ENCODE measurements around the gene PGP.
"Not testable (repeated sequence)": the region's sequence is repeated elsewhere in the genome, so short reads cannot be mapped to it uniquely, and the experiment has no call there.

PGP gene

DNA sequence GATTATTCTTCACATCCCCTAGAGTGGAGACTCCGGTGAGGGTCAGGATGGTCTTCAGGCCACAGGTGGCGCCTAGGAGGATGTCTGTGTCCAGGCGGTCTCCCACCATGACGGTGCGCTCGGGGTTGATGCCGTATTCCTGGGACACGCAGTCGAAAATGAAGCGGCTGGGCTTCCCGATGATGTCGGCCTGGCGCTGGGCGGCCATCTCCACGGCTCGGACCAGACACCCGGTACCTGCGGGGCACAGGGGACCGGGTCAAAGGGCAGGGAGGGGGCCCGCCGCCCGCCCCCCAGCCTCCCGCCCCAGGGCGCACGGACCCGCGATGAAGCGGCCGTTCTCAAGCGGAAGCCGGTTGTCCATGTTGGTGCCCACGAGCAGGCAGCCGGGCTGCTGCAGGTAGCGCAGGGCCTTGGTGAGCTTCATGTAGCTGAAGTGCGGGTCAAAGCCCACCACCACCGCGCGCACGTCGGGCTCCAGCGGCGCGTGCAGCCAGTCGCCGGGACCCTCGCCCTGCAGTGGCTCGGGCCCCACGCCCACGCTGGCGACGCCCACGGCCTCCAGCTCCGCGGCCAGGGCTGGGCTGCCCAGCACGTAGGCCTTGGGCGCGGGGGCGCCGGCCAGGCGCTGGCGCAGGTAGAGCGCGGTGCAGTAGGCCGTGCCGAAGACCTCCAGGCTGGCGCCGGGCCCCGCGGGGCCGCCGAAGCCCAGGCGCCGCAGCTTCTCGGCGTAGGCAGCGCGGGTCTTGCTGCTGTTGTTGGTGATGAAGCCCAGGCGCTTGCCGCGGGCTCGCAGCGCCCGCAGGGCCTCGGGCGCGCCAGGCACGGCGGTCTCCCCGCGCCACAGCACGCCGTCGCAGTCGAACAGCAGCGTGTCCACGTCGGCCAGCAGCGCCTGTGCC lies 572 bp downstream of the PGP start:
- no peak for DNase-seq

DNA sequence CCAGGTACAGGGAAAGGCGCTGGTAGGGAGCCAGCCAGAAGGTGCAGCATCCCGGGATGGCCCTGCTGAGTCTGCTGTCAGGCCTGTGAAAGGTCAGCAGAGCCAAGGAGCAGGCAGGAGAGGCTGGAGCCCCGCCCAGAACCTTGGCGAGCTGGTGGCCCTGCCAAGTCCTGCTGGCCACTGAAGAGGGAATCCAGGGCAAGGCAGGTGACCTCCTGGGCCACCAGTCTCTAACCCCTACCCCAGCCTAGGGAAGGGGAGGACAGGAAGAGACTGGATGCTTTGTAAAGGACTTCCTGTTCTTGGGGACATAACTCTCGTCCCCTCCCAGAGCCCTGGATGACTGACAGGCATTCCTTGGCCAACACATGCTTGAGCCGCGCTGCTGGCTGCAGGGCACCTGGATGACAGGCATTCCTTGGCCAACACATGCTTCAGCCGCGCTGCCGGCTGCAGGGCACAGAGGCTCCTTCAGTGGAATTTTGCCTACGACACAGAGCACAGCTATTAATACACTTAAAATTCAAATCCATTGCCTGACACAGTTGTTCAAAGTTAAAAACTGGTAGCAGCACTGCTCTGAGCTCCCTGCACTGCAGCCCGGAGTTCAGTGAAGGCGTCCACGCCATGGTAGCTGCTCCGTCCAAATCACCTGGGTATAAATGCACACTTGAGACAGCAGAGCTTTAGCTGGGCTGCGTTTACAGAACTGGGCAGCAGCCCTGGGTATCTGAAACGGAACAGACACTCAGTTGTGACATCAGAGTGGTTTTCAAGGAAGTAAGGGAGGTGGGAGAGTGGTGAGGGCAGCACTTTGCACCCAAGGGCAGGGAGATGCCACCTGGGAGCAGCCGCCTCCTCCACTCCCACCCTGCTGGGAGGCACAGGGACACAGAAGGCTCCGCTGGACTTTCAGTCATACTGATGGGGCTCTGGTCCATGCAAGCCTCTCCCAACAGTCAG lies 2.0 kb downstream of the PGP start:
- DNase-seq = no peak

DNA sequence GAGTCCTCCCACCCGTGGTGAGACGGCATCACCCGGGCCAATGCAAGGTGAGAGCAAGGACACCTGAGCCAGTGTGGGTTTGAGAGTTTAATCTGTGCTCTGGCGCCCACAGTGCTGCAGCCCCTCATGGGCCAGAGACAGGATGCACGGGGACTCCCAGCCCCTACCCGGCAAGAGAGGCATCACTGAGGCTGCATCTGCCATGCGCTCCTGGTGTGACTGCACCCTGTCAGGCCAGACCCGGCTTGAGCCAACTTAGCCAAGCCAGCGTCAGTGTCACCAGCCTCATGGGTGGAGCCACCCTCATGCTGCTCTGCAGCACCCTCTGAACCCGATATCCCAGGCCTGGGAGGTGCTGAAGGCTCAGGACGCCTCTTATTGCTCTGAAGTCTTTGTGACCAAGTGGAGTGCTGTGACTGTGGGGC lies 2.7 kb downstream of the PGP start:
- no peak for DNase-seq

DNA sequence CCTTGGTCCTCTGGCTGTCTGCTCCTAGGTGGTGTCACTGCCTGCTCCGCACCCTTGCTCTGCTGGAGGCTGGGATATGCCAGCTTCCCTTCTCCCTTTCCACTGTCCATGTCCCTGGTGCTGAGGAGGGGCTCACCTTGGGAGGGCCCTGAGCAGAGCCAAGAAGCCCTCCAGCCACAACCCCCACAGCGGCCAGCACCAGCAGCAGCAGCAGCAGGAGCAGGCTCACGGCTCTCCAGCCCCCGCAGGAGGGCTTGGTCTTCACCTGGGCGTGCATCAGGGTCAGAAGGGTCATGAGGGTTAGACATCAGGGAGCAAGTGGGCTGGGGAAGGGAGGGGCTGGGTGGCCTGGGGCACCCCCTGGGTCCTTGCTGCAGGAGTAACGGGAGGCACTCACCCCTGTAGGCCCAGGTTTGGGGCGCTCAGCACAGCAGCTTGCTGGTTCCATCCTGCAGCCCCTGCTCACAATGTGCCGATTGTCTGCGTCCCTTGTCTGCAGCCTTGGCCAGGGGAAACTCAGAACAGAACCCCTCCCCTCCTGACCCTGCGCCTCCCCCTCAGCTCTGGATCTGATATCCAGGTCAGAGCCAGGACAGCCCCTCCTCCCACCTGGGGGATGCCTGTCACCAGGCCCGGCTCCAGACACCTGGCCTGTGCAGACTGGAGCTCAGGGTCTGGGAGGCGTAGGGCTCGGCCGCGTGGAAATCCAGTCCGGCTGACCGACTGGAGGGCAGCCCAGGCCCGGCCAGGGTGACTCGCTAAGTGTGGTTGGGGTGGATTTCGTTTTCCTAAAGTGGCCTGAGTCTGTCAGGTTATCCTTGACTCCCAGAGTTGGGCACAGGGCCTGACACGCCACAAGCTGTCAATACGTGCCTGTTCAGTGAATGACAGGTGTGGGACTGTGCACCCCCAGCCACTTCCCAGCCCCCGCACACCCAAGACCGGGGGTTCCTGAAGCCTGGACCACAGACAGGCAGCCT lies 4.0 kb downstream of the PGP start, which contains the start of gene BRICD5:
Gene BRICD5, minus strand, starts transcription at position 478 of the 980 bp plus-strand sequence. Its CDS starts 30 bp downstream, at position 448.
- no peak for DNase-seq

DNA sequence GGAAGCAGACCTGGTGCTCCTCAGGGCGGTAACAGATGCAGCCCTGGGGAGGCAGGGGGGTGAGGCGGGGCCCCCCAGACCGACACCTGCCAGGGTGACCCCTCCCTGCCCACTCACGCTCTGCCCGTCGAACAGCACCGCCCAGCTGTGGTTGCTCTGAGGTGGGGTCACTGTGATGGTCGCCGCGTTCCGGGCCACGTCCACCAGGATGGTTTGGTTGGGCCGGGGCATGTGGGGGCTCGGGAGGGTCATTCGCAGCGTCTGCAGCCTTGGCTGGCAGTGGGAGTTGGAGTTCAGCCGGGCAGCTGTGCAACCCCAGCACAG lies 4.7 kb downstream of the PGP start:
- DNase-seq = no peak

DNA sequence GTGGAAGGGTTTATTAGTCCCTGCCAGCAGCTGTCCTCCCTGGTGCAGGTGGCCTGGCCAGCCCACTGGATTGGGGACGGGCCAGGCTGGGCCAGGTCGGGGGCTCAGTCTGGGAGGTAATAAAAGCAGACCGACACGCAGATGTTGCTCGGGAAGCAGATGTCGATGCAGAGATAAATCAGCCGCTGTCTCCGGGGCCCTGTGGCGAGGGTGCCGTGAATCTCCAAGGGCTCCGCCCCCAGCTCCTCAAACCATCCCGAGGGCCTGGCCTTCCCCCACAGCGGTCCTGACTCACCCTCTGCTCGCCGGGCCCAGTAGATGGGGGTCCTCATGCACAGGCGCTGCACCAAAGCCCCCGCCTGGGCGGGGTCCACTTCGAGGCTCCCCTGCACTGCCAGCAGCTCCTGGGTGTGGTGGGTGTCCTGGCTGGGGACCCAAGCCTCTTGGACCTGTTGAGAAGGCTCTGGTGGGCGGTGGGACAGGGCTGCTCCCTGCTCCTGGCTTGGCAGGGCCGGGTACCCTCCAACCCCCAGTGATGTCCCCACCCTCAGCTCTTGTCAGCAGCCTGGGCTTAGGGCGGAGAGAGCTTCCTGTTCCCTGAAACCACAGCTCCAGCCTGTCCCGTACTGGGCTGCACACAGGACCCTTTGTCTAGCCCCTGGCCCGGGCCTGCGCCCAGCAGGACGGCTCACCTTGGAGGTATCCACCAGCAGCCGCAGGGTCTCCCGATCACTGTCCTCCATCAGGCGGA lies 5.2 kb downstream of the PGP start:
- peak; percentile 71 for DNase-seq

DNA sequence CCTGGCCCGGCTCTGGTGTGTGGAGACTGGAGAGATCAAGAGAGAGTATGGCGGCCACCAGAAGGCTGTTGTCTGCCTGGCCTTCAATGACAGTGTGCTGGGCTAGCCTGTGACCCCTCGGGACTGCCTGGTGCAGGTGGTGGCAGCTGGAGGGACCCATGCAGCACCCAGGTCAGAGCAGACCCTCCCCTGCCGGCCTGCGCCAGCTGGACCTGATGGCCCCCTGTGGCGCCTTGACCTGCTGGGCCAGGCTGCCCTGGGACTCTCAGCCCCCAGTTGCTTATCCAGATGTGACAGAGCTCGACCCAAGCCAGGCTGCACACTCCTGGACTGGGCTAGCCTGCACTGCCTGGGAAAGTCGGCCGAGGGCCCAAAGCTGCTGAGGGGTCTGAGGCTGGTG lies 5.9 kb downstream of the PGP start:
- DNase-seq = no peak

DNA sequence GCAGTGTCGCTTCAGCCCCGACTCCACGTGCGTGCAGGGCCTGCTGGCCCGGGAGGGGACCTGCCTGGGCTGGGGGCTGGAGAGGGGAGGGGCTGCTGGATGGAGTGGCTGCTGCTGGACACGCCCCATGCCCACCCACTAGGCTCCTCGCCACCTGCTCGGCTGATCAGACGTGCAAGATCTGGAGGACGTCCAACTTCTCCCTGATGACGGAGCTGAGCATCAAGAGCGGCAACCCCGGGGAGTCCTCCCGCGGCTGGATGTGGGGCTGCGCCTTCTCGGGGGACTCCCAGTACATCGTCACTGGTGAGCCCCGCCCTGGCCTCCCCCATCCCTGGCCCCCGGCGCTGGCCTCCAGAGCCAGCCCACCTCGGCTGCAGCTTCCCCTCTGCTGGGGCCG lies 6.3 kb downstream of the PGP start:
- DNase-seq = peak; percentile 24

DNA sequence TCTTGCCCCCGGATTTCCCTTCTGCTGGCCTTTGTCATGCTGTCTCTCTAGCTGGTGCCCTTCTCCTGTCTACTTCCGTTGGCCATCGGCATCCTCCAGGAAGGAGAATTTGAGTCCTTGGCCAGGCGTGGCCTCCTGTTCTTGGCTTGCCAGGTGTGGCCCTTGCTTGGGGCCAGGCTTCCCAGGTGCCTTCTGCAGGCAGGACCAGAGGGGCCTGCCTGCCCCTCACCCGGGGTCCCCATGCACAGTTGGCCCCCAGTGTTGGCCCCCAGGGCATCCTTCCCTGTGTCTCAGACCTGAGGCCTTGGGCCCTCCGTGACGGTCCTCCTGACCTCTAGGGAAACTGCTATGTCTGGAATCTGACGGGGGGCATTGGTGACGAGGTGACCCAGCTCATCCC lies 6.8 kb downstream of the PGP start:
- DNase-seq = no peak

DNA sequence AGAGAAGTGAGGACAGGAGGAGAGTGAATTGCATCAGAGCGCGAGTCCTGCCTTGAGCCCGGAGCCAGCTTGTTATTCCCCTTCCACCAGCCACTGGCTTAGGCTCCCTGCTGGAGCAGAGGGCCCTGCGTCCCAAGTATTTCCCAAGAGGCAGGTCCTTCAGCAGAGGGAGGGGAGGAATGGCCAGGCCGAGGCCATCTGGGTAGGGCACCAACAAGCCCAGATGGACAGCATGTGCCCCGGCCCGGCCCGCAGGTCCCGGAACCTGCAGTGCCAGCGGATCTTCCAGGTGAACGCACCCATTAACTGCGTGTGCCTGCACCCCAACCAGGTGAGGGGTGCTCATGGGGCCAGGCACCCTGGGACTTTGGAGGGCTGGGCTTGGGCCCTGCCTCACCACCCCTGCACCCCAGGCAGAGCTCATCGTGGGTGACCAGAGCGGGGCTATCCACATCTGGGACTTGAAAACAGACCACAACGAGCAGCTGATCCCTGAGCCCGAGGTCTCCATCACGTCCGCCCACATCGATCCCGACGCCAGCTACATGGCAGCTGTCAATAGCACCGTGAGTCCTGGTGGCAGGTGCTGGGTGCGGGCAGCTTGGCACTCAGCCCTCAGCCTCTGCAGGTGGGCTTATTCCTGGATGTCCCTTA lies 7.7 kb downstream of the PGP start:
- DNase-seq = no peak

DNA sequence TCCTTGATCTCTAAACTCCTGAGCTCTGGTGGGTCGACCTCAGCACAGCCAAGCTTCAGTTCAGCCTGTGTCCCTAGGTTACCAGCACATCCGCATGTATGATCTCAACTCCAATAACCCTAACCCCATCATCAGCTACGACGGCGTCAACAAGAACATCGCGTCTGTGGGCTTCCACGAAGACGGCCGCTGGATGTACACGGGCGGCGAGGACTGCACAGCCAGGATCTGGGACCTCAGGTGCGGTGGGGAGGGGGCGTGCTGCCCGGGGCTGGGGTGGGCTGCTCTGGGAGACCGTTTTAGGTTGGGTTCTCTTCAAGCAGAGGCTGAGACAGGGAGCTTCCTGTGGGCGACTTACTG lies 8.2 kb downstream of the PGP start:
- DNase-seq = no peak

DNA sequence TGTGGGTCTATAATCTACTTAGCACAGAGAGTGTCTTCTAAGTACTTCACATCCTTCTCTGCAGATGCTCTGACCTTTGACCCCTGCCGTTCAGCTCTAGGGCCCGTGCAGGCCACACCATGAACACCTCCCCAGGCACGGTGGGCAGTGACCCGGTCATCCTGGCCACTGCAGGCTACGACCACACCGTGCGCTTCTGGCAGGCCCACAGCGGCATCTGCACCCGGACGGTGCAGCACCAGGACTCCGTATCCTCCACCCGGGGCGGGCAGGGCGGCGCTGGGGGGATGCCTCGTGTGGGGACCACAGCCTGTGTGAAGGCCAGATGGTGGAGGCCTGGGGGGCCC lies 8.7 kb downstream of the PGP start:
- DNase-seq = no peak

DNA sequence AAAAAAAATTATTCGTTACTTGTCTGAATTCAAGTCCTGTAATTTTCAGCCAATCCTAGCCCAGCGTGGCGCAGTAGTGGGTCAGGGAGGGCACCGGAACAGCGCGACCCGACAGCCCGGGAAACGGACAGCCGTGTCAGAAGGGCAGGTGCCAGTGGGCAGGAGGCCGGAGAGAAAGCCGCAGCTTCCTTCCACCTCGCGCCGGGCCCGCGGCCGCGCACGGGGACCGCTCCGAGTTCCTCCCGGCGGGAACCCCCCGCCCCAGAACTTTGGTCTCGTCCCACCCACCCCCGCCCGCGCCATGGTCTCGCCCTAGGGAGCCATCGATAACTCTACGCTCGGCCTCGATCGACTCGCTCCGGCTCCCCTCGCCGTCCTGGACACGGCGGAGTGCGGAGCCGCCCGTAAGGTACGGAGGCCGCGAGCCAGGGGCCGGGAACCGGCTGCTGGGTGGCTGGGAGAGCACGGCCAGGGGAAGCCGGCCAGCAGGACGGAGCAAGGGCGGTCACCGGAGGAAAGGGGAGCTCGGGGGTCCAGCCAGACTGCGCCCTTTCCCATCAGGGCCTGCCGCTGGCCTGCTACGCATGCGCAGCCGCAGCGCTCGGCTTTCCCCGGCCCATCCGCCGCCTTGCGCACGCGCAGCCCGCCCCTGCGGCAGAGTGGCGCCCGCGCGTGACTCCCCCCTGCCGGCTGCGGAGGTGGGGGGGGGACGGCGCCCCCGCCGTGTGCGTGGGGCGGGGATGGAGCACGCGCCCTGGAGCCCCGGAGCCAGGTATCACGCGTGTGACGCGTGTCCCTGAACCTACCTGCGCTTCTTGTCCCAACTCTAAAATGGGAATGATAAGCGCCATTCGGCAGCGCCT lies 9.3 kb downstream of the PGP start, which contains the start of gene MLST8:
Gene MLST8, plus strand, starts transcription at position 351 of the 863 bp plus-strand sequence. CDS start 632 bp downstream, outside the sequence.
- DNase-seq = peak; percentile 67

DNA sequence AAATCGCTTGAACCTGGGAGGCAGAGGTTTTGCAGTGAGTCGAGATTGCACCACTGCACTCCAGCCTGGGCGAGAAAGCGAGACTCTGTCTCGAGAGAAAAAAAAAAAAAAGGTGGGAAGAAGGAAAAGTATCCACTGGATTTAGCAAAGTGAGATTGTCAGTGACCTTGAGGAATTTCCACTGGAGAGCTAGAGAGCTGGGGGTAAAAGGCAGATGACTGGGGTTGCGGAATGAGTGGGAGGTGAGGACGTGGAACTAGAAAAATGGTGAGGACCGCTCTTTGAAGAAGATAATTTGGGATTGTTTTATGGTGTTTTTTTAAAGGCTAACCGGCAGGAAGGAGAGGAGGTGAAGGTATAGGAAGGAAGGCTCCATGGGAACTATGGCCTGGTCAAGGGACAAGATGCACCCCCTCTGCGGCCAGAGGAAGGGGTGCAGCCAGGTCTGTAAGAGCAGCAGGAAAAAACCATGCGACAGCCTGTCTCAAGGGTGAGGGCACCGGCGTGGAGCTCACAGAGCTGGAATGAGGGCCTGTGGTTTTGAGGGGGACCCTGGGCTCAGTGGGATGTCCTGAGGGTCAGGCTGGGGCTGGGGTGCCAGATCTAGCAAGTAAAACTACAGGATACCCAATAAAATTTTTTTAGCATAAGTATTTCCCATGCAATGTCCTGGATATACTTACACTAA lies 10.1 kb downstream of the PGP start:
- DNase-seq = no peak

DNA sequence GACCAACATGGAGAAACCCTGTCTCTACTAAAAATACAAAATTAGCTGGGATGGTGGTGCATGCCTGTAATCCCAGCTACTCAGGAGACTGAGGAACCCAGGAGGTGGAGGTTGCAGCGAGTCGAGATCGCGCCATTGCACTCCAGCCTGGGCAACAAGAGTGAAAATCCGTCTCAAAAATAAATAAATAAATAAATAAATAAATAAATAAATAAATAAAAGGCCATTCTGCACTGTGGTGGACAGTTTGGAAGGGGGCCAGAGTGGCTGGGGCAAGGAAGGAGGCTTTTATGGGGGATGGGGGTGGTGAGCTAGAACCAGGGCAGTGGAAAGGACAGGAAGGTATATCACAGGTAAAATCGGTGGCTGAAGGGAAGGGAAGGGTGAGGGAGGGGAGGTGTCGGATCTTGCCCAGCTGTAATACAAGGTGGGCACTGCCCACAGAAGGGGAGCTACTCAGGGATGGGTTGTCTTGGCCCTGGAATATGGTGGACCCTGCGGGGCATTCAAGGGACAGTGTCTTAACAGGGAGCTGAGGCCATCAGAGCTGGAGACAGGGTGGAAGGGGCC lies 11.4 kb downstream of the PGP start:
- not testable (repeated sequence) for DNase-seq

DNA sequence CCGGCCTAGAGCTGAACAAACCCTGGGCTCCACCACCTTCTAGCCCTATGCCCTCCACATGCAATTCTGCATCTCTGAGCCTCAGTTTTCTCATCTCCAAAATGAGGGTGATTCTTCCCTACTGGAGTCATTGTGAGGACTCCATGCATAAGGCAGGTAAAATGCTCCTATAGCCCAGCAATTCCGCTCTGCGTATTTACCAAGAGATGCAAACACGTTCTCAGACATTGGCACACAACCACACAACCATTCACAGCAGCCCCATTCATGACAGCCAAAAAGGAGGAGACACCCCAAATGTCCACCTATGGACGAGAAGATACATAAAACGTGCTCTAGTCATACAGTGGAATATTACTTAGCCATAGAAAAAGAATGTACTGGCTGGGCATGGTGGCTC lies 14.3 kb downstream of the PGP start:
- DNase-seq = no peak

DNA sequence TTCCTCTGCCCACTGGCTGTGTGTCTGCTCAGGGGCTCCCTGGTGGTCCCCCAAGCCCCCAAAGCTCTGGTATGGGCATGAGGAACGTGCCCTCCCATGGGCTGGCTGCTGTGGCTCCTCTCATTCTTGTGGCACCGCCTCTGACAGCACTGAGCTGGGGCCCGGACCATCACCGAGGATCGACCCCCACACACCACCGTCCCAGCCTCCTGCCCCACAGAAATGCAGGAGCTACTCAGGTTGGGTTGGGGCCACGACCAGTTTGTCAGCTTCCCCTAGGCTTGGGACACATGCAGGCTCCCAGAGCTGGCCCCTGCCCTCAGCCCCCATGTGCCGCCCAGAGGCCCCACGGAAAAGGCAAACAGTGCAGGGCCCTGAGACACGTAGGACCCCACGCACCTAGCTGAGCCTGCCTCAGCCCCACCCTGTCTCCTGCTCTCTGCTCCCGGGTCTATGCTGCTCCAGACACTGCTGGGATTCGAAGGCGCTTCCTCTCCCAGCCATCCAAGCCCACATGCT lies 15.0 kb downstream of the PGP start:
- DNase-seq = no peak

DNA sequence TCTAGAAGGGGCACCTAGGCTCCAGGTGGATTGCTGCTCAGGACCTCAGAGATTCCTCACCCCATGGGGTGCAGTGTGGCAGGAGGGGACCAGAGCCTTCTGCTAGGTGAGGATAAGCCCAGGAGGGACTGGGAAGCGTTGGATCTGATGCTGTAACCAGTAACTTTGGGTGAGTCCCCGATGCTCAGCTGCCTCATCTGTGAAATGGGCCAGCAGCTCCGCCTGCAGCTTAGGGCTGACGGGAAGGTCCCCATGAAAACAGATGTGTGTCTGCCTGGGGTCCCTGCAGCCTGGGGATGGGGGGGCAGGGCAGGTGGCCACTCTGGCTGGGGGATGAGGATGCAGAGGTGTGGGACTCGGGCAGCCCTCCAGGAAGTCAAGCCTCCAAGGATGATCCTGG lies 15.5 kb downstream of the PGP start:
- no peak for DNase-seq

DNA sequence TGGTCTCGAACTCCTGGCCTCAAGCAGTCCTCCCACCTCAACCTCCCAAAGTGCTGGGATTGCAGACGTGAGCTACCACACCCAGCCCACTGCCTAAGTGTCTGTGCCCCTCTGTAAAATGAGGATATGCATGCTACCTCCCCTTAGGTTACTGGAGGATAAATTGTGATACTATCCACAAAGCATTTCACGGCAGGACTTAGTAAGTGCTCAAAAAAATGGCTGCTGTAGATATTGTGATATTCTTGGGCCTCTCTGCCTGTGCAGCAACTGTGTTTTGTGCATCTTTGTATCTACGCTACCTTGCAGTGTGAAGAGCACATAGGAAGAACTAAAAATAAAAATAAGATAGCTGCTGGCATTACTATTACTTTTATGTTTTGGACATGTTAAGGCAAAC lies 16.4 kb downstream of the PGP start:
- DNase-seq = no peak

Measured in SHP77 treated with DMSO at 0.1 percent for 48 hours (cell line).